ENCODE results near the gene CCDC92.

- TF ChIP-seq EZH2phosphoT487 (IDR thresholded peaks at IDR 0.05; ENCODE audit: borderline replicate concordance, low read length): no peak
- TF ChIP-seq, protein P1, sequence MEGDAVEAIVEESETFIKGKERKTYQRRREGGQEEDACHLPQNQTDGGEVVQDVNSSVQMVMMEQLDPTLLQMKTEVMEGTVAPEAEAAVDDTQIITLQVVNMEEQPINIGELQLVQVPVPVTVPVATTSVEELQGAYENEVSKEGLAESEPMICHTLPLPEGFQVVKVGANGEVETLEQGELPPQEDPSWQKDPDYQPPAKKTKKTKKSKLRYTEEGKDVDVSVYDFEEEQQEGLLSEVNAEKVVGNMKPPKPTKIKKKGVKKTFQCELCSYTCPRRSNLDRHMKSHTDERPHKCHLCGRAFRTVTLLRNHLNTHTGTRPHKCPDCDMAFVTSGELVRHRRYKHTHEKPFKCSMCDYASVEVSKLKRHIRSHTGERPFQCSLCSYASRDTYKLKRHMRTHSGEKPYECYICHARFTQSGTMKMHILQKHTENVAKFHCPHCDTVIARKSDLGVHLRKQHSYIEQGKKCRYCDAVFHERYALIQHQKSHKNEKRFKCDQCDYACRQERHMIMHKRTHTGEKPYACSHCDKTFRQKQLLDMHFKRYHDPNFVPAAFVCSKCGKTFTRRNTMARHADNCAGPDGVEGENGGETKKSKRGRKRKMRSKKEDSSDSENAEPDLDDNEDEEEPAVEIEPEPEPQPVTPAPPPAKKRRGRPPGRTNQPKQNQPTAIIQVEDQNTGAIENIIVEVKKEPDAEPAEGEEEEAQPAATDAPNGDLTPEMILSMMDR (IDR thresholded peaks at IDR 0.05; ENCODE audit: low read depth, low read length, poor library complexity, severe bottlenecking): no peak
These were observed 22.9 kb downstream of the CCDC92 start for GRCh38 chr12:123949770-123950165.
